GM23338 (cell line): ENCODE results near the gene AFP. TPM values are rescaled to one million over a fixed set of nuclear protein-coding genes. Genes with fewer than 3 reads are reported as not detected.

ENCODE experiments used
- ATAC-seq: fragments of 200-7000 bp; cut with Tn5 transposase; 3 replicates; pipeline ENCODE4 v1.9.1; 2020
- DNase-seq: peaks from one replicate; pipeline ENCODE4 v3.0.0-alpha.2; 2015; ENCODE audit warnings: low spot score
- H2AFZ ChIP-seq: fragments of 200-600 bp; sonication (generic); 2 replicates; pipeline ENCODE4 v1.8.0; 2016; ENCODE audit warnings: antibody characterized with exemption, mild to moderate bottlenecking, moderate library complexity
- H3F3A ChIP-seq: fragments of 200-600 bp; sonication (generic); replicated peaks from 2 replicates; pipeline ENCODE4 v1.8.0; 2017; ENCODE audit warnings: antibody characterized with exemption, mixed run types, low read depth
- H3K27ac ChIP-seq: fragments of 200-600 bp; sonication (generic); 2 replicates; pipeline ENCODE4 v1.6.1; 2016; ENCODE audit warnings: low read depth
- H3K27me3 ChIP-seq: fragments of 200-600 bp; sonication (generic); 2 replicates; pipeline ENCODE4 v1.8.0; 2016; ENCODE audit warnings: mild to moderate bottlenecking, mixed run types, moderate library complexity; ENCODE audit not compliant: insufficient read depth
- H3K36me3 ChIP-seq: fragments of 200-600 bp; sonication (generic); 2 replicates; pipeline ENCODE4 v1.8.0; 2016; ENCODE audit warnings: mild to moderate bottlenecking; ENCODE audit not compliant: insufficient read depth
- H3K4me1 ChIP-seq: fragments of 200-600 bp; sonication (generic); 2 replicates; pipeline ENCODE4 v1.8.0; 2016; ENCODE audit warnings: mild to moderate bottlenecking, moderate library complexity; ENCODE audit not compliant: insufficient read depth
- H3K4me2 ChIP-seq: fragments of 200-600 bp; sonication (generic); 2 replicates; pipeline ENCODE4 v1.7.1; 2017; ENCODE audit warnings: mixed run types
- H3K4me3 ChIP-seq: fragments of 200-600 bp; sonication (generic); 2 replicates; pipeline ENCODE4 v1.6.1; 2016; ENCODE audit warnings: mixed run types
- H3K79me2 ChIP-seq: fragments of 200-600 bp; sonication (generic); replicated peaks from 2 replicates; pipeline ENCODE4 v1.8.0; 2017; ENCODE audit warnings: mild to moderate bottlenecking; ENCODE audit not compliant: insufficient read depth
- H3K9me2 ChIP-seq: fragments of 200-600 bp; sonication (generic); 2 replicates; pipeline ENCODE4 v1.8.0; 2017; ENCODE audit not compliant: insufficient read depth
- H4K20me1 ChIP-seq: fragments of 200-600 bp; sonication (generic); replicated peaks from 2 replicates; pipeline ENCODE4 v1.8.0; 2017; ENCODE audit warnings: mild to moderate bottlenecking; ENCODE audit not compliant: insufficient read depth
- H3K27ac Mint-ChIP-seq: 2 replicates; pipeline ENCODE4 v1.8.0; 2020; ENCODE audit warnings: inconsistent platforms, mild to moderate bottlenecking, moderate library complexity, mixed read lengths
- H3K27me3 Mint-ChIP-seq: 3 replicates; pipeline ENCODE4 v1.8.0; 2022; ENCODE audit warnings: low read depth, mild to moderate bottlenecking, moderate library complexity, mixed read lengths, inconsistent platforms; ENCODE audit not compliant: insufficient read depth, poor library complexity
- H3K36me3 Mint-ChIP-seq: 3 replicates; pipeline ENCODE4 v1.8.0; 2021; ENCODE audit warnings: low read depth, mild to moderate bottlenecking, inconsistent platforms, moderate library complexity, mixed read lengths
- H3K4me1 Mint-ChIP-seq: 3 replicates; pipeline ENCODE4 v1.8.0; 2020; ENCODE audit warnings: mild to moderate bottlenecking, inconsistent platforms, mixed read lengths
- H3K4me3 Mint-ChIP-seq: 3 replicates; pipeline ENCODE4 v1.8.0; 2021; ENCODE audit warnings: moderate library complexity, mild to moderate bottlenecking, inconsistent platforms, mixed read lengths
- H3K9me3 Mint-ChIP-seq: 3 replicates; pipeline ENCODE4 v1.8.0; 2020; ENCODE audit warnings: moderate library complexity, mild to moderate bottlenecking, inconsistent platforms, mixed read lengths
- CREB1 ChIP-seq: fragments of 250-450 bp; sonication (Bioruptor Pico); IDR thresholded peaks from 2 replicates; pipeline ENCODE4 v1.5.0; 2020; ENCODE audit warnings: low read depth, mild to moderate bottlenecking, moderate library complexity
- EZH2 ChIP-seq: fragments of 200-600 bp; sonication (generic); IDR thresholded peaks from one replicate; pipeline ENCODE4 v1.8.0; 2017; ENCODE audit warnings: antibody characterized with exemption, mild to moderate bottlenecking, low read depth; ENCODE audit not compliant: unreplicated experiment
- EZH2phosphoT487 ChIP-seq: fragments of 200-600 bp; sonication (generic); IDR thresholded peaks from one replicate; pipeline ENCODE4 v1.8.1; 2018; ENCODE audit warnings: antibody characterized with exemption; ENCODE audit not compliant: unreplicated experiment
- JUNB ChIP-seq: IDR thresholded peaks from one replicate; pipeline ENCODE4 v1.6.1; 2016; ENCODE audit warnings: antibody characterized with exemption; ENCODE audit not compliant: unreplicated experiment
- NANOG ChIP-seq: IDR thresholded peaks from 2 replicates; pipeline ENCODE4 v1.6.1; 2016; ENCODE audit warnings: antibody characterized with exemption, borderline replicate concordance
- POLR2AphosphoS5 ChIP-seq: IDR thresholded peaks from 2 replicates; pipeline ENCODE4 v1.6.1; 2016; ENCODE audit warnings: antibody characterized with exemption, low read depth
- STAT1 ChIP-seq: IDR thresholded peaks from one replicate; pipeline ENCODE4 v1.6.1; 2016; ENCODE audit warnings: antibody characterized with exemption; ENCODE audit not compliant: unreplicated experiment
- ZNF114 ChIP-seq: fragments of 250-450 bp; sonication (Bioruptor Pico); IDR thresholded peaks from 2 replicates; pipeline ENCODE4 v1.5.0; 2020; ENCODE audit warnings: mild to moderate bottlenecking, moderate library complexity
- ZNF331 ChIP-seq: fragments of 250-450 bp; sonication (Bioruptor Pico); IDR thresholded peaks from 2 replicates; pipeline ENCODE4 v1.5.0; 2020; ENCODE audit warnings: low read depth, mild to moderate bottlenecking, moderate library complexity
- polyA plus RNA-seq: library from polyadenylated mRNA; unstranded; fragments of >200 nt; fragmentation: Nextera tagmentation; extraction: Ambion mirVana; gene quantifications from 2 replicates; pipeline ENCODE4 v1.2.1, GENCODE V29; 2016
- total RNA-seq: library from RNA; depleted of rRNA; stranded (reverse); fragments of >200 nt; shearing (Covaris generic); gene quantifications from 2 replicates; pipeline ENCODE4 v1.2.3, GENCODE V29; 2014
- TF ChIP-seq, protein P1 (sequence below): IDR thresholded peaks from 2 replicates; pipeline ENCODE4 v1.6.1; 2016; ENCODE audit warnings: antibody characterized with exemption
- TF ChIP-seq, protein P2 (sequence below), 2 experiments: fragments of 200-600 bp in 1 of 2; sonication (generic) in 1 of 2; conservative IDR thresholded peaks; 2 replicates each; pipeline versions ENCODE4 v1.5.1 to v1.6.1; 2016 to 2017; ENCODE audit warnings: antibody characterized with exemption in 2 of 2, low read depth in 2 of 2, mild to moderate bottlenecking in 2 of 2, moderate library complexity in 1 of 2
- TF ChIP-seq, protein P3 (sequence below): fragments of 250-450 bp; sonication (Bioruptor Pico); IDR thresholded peaks from 2 replicates; pipeline ENCODE4 v1.5.0; 2020; ENCODE audit warnings: mild to moderate bottlenecking, moderate library complexity
- TF ChIP-seq, protein P4 (sequence below): IDR thresholded peaks from one replicate; pipeline ENCODE4 v1.6.1; 2018; ENCODE audit warnings: antibody characterized with exemption; ENCODE audit not compliant: unreplicated experiment

AFP gene
- total and polyA plus RNA-seq, 2 experiments from 2014 or later, result 4.0 to 17.3 TPM

DNA sequence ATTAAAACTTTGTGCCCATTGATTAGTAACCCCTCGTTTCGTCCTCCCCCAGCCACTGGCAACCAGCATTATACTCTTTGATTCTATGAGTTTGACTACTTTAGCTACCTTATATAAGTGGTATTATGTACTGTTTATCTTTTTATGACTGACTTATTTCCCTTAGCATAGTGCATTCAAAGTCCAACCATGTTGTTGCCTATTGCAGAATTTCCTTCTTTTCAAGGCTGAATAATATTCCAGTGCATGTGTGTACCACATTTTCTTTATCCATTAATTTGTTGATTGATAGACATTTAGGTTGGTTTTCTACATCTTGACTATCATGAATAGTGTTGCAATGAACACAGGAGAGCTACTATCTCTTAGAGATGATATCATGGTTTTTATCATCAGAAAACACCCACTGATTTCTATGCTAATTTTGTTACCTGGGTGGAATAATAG is 28.8 kb upstream of the AFP start:
- Mint-ChIP-seq H3K27ac (no peak overlapping the region), H3K36me3 (no peaks in the 10 kb centered on the region)
- no peaks in the 10 kb centered on the region for H3K27me3 ChIP-seq

More for the DNA sequence above, 28.8 kb upstream of the AFP start:
- Mint-ChIP-seq H3K4me3 (no peak overlapping the region), H3K9me3 (no peaks in the 10 kb centered on the region), H3K4me1 (peaks cover 15% of the 10 kb centered on the region; the same call in 2 of the 3 replicates), H3K27me3 (no peaks in the 10 kb centered on the region)
- Histone ChIP-seq H4K20me1 (no peaks in the 10 kb centered on the region), H3K4me3 (no peak overlapping the region), H3K79me2 (no peaks in the 10 kb centered on the region), H3K36me3 (no peaks in the 10 kb centered on the region), H3K4me1 (peaks cover 12% of the 10 kb centered on the region), H3K9me2 (no peaks in the 10 kb centered on the region), H2AFZ (no peak overlapping the region), H3K27ac (no peak overlapping the region), H3K4me2 (no peak overlapping the region), H3F3A (no peaks in the 10 kb centered on the region)
- DNase-seq (no peak), ATAC-seq (no peak)
- TF ChIP-seq POLR2AphosphoS5, result no peak
- TF ChIP-seq EZH2phosphoT487, result no peak
- TF ChIP-seq STAT1, result no peak
- no peak for TF ChIP-seq EZH2
- TF ChIP-seq, protein P1, sequence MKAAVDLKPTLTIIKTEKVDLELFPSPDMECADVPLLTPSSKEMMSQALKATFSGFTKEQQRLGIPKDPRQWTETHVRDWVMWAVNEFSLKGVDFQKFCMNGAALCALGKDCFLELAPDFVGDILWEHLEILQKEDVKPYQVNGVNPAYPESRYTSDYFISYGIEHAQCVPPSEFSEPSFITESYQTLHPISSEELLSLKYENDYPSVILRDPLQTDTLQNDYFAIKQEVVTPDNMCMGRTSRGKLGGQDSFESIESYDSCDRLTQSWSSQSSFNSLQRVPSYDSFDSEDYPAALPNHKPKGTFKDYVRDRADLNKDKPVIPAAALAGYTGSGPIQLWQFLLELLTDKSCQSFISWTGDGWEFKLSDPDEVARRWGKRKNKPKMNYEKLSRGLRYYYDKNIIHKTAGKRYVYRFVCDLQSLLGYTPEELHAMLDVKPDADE, result no peak
- TF ChIP-seq, protein P2, sequence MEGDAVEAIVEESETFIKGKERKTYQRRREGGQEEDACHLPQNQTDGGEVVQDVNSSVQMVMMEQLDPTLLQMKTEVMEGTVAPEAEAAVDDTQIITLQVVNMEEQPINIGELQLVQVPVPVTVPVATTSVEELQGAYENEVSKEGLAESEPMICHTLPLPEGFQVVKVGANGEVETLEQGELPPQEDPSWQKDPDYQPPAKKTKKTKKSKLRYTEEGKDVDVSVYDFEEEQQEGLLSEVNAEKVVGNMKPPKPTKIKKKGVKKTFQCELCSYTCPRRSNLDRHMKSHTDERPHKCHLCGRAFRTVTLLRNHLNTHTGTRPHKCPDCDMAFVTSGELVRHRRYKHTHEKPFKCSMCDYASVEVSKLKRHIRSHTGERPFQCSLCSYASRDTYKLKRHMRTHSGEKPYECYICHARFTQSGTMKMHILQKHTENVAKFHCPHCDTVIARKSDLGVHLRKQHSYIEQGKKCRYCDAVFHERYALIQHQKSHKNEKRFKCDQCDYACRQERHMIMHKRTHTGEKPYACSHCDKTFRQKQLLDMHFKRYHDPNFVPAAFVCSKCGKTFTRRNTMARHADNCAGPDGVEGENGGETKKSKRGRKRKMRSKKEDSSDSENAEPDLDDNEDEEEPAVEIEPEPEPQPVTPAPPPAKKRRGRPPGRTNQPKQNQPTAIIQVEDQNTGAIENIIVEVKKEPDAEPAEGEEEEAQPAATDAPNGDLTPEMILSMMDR (conservative IDR thresholded peaks at IDR 0.05; ENCODE audit: low read depth in 2 of 2), result no peak
- no peak for TF ChIP-seq ZNF331 (CRISPR knock-in tag)
- TF ChIP-seq JUNB, result no peak
- TF ChIP-seq, protein P3, sequence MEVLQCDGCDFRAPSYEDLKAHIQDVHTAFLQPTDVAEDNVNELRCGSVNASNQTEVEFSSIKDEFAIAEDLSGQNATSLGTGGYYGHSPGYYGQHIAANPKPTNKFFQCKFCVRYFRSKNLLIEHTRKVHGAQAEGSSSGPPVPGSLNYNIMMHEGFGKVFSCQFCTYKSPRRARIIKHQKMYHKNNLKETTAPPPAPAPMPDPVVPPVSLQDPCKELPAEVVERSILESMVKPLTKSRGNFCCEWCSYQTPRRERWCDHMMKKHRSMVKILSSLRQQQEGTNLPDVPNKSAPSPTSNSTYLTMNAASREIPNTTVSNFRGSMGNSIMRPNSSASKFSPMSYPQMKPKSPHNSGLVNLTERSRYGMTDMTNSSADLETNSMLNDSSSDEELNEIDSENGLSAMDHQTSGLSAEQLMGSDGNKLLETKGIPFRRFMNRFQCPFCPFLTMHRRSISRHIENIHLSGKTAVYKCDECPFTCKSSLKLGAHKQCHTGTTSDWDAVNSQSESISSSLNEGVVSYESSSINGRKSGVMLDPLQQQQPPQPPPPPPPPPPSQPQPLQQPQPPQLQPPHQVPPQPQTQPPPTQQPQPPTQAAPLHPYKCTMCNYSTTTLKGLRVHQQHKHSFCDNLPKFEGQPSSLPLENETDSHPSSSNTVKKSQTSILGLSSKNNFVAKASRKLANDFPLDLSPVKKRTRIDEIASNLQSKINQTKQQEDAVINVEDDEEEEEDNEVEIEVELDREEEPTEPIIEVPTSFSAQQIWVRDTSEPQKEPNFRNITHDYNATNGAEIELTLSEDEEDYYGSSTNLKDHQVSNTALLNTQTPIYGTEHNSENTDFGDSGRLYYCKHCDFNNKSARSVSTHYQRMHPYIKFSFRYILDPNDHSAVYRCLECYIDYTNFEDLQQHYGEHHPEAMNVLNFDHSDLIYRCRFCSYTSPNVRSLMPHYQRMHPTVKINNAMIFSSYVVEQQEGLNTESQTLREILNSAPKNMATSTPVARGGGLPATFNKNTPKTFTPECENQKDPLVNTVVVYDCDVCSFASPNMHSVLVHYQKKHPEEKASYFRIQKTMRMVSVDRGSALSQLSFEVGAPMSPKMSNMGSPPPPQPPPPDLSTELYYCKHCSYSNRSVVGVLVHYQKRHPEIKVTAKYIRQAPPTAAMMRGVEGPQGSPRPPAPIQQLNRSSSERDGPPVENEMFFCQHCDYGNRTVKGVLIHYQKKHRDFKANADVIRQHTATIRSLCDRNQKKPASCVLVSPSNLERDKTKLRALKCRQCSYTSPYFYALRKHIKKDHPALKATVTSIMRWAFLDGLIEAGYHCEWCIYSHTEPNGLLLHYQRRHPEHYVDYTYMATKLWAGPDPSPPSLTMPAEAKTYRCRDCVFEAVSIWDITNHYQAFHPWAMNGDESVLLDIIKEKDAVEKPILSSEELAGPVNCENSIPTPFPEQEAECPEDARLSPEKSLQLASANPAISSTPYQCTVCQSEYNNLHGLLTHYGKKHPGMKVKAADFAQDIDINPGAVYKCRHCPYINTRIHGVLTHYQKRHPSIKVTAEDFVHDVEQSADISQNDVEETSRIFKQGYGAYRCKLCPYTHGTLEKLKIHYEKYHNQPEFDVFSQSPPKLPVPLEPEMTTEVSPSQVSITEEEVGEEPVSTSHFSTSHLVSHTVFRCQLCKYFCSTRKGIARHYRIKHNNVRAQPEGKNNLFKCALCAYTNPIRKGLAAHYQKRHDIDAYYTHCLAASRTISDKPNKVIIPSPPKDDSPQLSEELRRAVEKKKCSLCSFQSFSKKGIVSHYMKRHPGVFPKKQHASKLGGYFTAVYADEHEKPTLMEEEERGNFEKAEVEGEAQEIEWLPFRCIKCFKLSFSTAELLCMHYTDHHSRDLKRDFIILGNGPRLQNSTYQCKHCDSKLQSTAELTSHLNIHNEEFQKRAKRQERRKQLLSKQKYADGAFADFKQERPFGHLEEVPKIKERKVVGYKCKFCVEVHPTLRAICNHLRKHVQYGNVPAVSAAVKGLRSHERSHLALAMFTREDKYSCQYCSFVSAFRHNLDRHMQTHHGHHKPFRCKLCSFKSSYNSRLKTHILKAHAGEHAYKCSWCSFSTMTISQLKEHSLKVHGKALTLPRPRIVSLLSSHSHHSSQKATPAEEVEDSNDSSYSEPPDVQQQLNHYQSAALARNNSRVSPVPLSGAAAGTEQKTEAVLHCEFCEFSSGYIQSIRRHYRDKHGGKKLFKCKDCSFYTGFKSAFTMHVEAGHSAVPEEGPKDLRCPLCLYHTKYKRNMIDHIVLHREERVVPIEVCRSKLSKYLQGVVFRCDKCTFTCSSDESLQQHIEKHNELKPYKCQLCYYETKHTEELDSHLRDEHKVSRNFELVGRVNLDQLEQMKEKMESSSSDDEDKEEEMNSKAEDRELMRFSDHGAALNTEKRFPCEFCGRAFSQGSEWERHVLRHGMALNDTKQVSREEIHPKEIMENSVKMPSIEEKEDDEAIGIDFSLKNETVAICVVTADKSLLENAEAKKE (CRISPR knock-in tag), result no peak
- TF ChIP-seq, protein P4, sequence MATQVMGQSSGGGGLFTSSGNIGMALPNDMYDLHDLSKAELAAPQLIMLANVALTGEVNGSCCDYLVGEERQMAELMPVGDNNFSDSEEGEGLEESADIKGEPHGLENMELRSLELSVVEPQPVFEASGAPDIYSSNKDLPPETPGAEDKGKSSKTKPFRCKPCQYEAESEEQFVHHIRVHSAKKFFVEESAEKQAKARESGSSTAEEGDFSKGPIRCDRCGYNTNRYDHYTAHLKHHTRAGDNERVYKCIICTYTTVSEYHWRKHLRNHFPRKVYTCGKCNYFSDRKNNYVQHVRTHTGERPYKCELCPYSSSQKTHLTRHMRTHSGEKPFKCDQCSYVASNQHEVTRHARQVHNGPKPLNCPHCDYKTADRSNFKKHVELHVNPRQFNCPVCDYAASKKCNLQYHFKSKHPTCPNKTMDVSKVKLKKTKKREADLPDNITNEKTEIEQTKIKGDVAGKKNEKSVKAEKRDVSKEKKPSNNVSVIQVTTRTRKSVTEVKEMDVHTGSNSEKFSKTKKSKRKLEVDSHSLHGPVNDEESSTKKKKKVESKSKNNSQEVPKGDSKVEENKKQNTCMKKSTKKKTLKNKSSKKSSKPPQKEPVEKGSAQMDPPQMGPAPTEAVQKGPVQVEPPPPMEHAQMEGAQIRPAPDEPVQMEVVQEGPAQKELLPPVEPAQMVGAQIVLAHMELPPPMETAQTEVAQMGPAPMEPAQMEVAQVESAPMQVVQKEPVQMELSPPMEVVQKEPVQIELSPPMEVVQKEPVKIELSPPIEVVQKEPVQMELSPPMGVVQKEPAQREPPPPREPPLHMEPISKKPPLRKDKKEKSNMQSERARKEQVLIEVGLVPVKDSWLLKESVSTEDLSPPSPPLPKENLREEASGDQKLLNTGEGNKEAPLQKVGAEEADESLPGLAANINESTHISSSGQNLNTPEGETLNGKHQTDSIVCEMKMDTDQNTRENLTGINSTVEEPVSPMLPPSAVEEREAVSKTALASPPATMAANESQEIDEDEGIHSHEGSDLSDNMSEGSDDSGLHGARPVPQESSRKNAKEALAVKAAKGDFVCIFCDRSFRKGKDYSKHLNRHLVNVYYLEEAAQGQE, result no peak
- no peak for TF ChIP-seq ZNF114 (CRISPR knock-in tag)
- TF ChIP-seq CREB1 (CRISPR knock-in tag), result no peak
- TF ChIP-seq NANOG, result no peak
